NB4 (cell line): ENCODE results near the gene CHRNA5.

ENCODE experiments used
- POLR2A ChIP-seq: IDR thresholded peaks from 2 replicates; pipeline ENCODE4 v1.6.1; 2011; ENCODE audit warnings: mild to moderate bottlenecking; ENCODE audit not compliant: insufficient read length; ENCODE audit errors: extremely low read depth
- TF ChIP-seq, protein P1 (sequence below): IDR thresholded peaks from one replicate; pipeline ENCODE4 v1.5.1; 2012; ENCODE audit warnings: low read depth, low read length

GRCh38 chr15:78623786-78624497, 58.6 kb downstream of the CHRNA5 start:
- TF ChIP-seq, protein P1, sequence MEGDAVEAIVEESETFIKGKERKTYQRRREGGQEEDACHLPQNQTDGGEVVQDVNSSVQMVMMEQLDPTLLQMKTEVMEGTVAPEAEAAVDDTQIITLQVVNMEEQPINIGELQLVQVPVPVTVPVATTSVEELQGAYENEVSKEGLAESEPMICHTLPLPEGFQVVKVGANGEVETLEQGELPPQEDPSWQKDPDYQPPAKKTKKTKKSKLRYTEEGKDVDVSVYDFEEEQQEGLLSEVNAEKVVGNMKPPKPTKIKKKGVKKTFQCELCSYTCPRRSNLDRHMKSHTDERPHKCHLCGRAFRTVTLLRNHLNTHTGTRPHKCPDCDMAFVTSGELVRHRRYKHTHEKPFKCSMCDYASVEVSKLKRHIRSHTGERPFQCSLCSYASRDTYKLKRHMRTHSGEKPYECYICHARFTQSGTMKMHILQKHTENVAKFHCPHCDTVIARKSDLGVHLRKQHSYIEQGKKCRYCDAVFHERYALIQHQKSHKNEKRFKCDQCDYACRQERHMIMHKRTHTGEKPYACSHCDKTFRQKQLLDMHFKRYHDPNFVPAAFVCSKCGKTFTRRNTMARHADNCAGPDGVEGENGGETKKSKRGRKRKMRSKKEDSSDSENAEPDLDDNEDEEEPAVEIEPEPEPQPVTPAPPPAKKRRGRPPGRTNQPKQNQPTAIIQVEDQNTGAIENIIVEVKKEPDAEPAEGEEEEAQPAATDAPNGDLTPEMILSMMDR = no peak
- no peak for TF ChIP-seq POLR2A
